ENCODE data around the gene ATP5ME.

The ATP5ME gene

DNA sequence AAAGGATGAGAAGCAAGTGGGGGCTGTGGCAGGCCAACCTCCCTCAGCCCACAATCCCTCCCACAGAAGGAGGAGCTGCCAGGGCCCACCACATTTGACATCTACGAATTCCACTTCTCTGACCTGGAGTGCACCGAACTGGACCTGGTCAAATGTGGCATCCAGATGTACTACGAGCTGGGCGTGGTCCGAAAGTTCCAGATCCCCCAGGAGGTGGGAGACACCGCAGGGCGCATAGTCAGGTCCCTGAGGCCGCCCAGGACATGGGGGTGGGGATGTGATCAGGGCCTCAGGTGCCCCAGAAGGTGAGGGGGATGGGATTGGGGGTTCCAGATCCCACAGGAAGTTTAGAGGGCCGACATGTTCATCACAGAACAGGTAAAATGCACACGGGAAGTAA lies 13.7 kb downstream of the ATP5ME start:
- no peak for DNase-seq
- H3K4me3 ChIP-seq (ENCODE audit: low read depth, low read length), result no peak overlapping the region
- H3K27ac ChIP-seq, result no peak overlapping the region
- peaks cover 33% of the 10 kb centered on the region for H3K36me3 ChIP-seq
- no peaks in the 10 kb centered on the region for H3K9me3 ChIP-seq (ENCODE audit: severe bottlenecking)
- no peaks in the 10 kb centered on the region for H3K27me3 ChIP-seq (ENCODE audit: insufficient read depth, low read depth, severe bottlenecking)
- no peak for TF ChIP-seq CTCF (IDR thresholded peaks at IDR 0.05; ENCODE audit: low read depth, low read length)

DNA sequence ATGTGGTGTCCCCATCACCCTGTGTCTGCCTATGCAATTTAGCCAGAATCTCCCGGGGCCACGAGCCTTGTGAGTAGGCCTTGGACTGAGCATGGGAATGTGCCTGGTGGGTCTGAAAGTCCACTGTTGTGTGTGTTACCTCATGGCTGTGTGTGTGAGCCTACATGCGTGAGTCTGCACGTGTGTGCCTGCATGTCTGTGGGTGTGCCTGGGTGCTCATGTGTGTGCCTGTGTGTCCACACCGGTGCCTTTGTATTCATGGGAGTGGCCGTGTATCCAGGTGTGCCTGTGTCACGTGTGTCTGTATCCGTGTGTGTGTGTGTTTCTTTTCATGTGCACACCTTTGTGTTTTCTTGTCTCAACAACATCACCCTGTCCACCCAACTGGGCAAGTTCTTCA lies 14.2 kb downstream of the ATP5ME start:
- no peaks in the 10 kb centered on the region for H3K9me3 ChIP-seq (ENCODE audit: severe bottlenecking)
- TF ChIP-seq CTCF (IDR thresholded peaks at IDR 0.05; ENCODE audit: low read depth, low read length), result no peak
- H3K36me3 ChIP-seq, result peaks cover 29% of the 10 kb centered on the region
- no peak overlapping the region for H3K27ac ChIP-seq
- DNase-seq, result no peak
- no peaks in the 10 kb centered on the region for H3K27me3 ChIP-seq (ENCODE audit: insufficient read depth, low read depth, severe bottlenecking)
- no peak overlapping the region for H3K4me3 ChIP-seq (ENCODE audit: low read depth, low read length)

- no peaks in the 10 kb centered on the region for H3K9me3 ChIP-seq (ENCODE audit: severe bottlenecking)
- H3K4me3 ChIP-seq (ENCODE audit: low read depth, low read length), result no peak overlapping the region
- no peak overlapping the region for H3K27ac ChIP-seq
- no peak for DNase-seq
- H3K27me3 ChIP-seq (ENCODE audit: insufficient read depth, low read depth, severe bottlenecking), result no peaks in the 10 kb centered on the region
- no peak for TF ChIP-seq CTCF (IDR thresholded peaks at IDR 0.05; ENCODE audit: low read depth, low read length)
- peaks cover 29% of the 10 kb centered on the region for H3K36me3 ChIP-seq
Measured at GRCh38 chr4:658681-659667, 15.1 kb downstream of the ATP5ME start.

DNA sequence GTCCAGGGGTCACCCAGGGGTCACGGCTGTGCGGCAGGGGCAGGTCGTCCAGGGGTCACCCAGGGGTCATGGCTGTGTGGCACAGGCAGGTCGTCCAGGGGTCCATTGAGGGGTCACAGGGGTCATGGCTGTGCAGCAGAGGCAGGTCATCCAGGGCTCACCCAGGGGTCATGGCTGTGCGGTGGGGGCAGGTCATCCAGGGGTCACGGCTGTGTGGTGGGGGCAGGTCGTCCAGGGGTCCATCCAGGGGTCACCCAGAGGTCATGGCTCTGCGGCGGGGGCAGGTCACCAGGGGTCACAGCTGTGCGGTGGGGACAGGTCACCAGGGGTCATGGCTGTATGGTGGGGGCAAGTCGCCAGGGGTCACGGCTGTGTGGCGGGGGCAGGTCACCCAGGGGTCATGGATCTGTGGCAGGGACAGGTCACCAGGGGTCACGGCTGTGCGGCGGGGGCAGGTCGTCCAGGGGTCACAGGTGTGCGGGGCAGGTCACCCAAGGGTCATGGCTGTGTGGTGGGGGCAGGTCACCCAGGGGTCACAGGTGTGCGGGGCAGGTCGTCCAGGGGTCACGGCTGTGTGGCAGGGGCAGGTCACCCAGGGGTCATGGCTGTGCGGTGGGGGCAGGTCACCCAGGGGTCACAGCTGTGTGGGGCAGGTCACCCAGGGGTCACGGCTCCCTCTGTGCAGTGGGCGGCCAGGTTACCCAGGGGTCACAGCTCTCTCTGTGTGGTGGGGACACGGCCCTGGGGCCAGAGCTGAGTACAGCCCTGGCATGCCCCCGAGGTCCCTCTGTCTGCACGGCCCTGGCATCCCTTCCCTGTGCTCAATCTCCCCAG lies 16.0 kb downstream of the ATP5ME start:
- Histone ChIP-seq H3K27ac (no peak overlapping the region), H3K36me3 (peaks cover 29% of the 10 kb centered on the region), H3K9me3 (ENCODE audit: severe bottlenecking) (no peaks in the 10 kb centered on the region), H3K27me3 (ENCODE audit: insufficient read depth, low read depth, severe bottlenecking) (no peaks in the 10 kb centered on the region), H3K4me3 (ENCODE audit: low read depth, low read length) (no peak overlapping the region)
- TF ChIP-seq CTCF (IDR thresholded peaks at IDR 0.05; ENCODE audit: low read depth, low read length), result no peak
- DNase-seq, result no peak

- H3K9me3 ChIP-seq (ENCODE audit: severe bottlenecking), result no peaks in the 10 kb centered on the region
- H3K27me3 ChIP-seq (ENCODE audit: insufficient read depth, low read depth, severe bottlenecking), result no peaks in the 10 kb centered on the region
- no peak overlapping the region for H3K4me3 ChIP-seq (ENCODE audit: low read depth, low read length)
- no peak for DNase-seq
- no peak for TF ChIP-seq CTCF (IDR thresholded peaks at IDR 0.05; ENCODE audit: low read depth, low read length)
- no peak overlapping the region for H3K27ac ChIP-seq
- H3K36me3 ChIP-seq, result peaks cover 29% of the 10 kb centered on the region
Measured at GRCh38 chr4:657338-657833, 16.7 kb downstream of the ATP5ME start.
